Endothelial cell of umbilical vein (primary cell): Measurements from ENCODE around the gene HELZ2. TPM values are rescaled to one million over a fixed set of nuclear protein-coding genes. Genes with fewer than 3 reads are reported as not detected.

Source experiments
- BruUV-seq: library from RNA; stranded (reverse); fragments of 400-500 nt; replicated peaks from 2 replicates; lab custom pipeline; 2021; lab: Mats Ljungman, UMichigan
- CTCF ChIA-PET: fragments of 300-600, 350-600 bp; sonication (Branson Sonifier 250); formaldehyde crosslinking; loops from one replicate; lab custom pipeline; 2021; ENCODE audit warnings: antibody characterized with exemption, inconsistent platforms; lab: Charles Lee
- POLR2A ChIA-PET: fragments of 300-600, 350-600 bp; sonication (Branson Sonifier 250); formaldehyde crosslinking; loops from one replicate; lab custom pipeline; 2021; ENCODE audit warnings: antibody characterized with exemption, inconsistent platforms; lab: Charles Lee
- DNase-seq: peaks from one replicate; pipeline ENCODE4 v3.0.0-alpha.2; 2011; ENCODE audit warnings: low read depth, low spot score
- FAIRE-seq: peaks from 2 replicates; lab custom pipeline; 2011; peaks lifted over from hg19 to GRCh38; lab: Jason Lieb, UNC
- H2AFZ ChIP-seq: 2 replicates; pipeline ENCODE4 v1.6.0; 2012; ENCODE audit warnings: low read depth, low read length, control low read depth, inconsistent platforms
- H3K27ac ChIP-seq: 2 replicates; pipeline ENCODE4 v1.5.1; 2011; ENCODE audit warnings: low read depth, mild to moderate bottlenecking, control low read depth, low read length, moderate library complexity; ENCODE audit not compliant: insufficient read depth
- H3K27me3 ChIP-seq, 2 experiments: 2 replicates each; pipeline versions ENCODE4 v1.6.0 to v1.6.1; 2011; ENCODE audit warnings: low read length in 2 of 2, mixed read lengths in 1 of 2; ENCODE audit not compliant: control insufficient read depth in 2 of 2, insufficient read depth in 2 of 2
- H3K36me3 ChIP-seq, 2 experiments: 2 replicates in 1 of 2; 3 replicates in 1 of 2; pipeline ENCODE4 v1.5.1; 2011; ENCODE audit warnings: low read length in 2 of 2, mild to moderate bottlenecking in 1 of 2, moderate library complexity in 1 of 2; ENCODE audit not compliant: control insufficient read depth in 2 of 2, insufficient read depth in 2 of 2; ENCODE audit errors: extremely low read depth in 1 of 2
- H3K4me1 ChIP-seq: 3 replicates; pipeline ENCODE4 v1.5.1; 2011; ENCODE audit warnings: mild to moderate bottlenecking, low read length; ENCODE audit not compliant: control insufficient read depth, insufficient read depth; ENCODE audit errors: extremely low read depth
- H3K4me2 ChIP-seq: 2 replicates; pipeline ENCODE4 v1.6.1; 2011; ENCODE audit warnings: low read length, control low read depth, mixed read lengths; ENCODE audit not compliant: insufficient read depth
- H3K4me3 ChIP-seq, 3 experiments: fragments of 200-600 bp in 1 of 3; sonication (generic), shearing (Covaris generic) in 1 of 3; replicated peaks in 1 of 3; 2 replicates each; pipeline ENCODE4 v1.5.1; 2011 to 2016; ENCODE audit warnings: control low read depth in 3 of 3, low read length in 3 of 3, mild to moderate bottlenecking in 2 of 3, inconsistent platforms in 1 of 3, low read depth in 1 of 3, moderate library complexity in 1 of 3; ENCODE audit not compliant: insufficient read depth in 1 of 3
- H3K79me2 ChIP-seq: 2 replicates; pipeline ENCODE4 v1.6.0; 2012; ENCODE audit warnings: low read length, inconsistent platforms; ENCODE audit not compliant: control insufficient read depth, insufficient read depth
- H3K9ac ChIP-seq: replicated peaks from 2 replicates; pipeline ENCODE3; 2011; ENCODE audit warnings: low read length, control low read depth; ENCODE audit not compliant: insufficient read depth; ENCODE audit errors: extremely low read depth
- H3K9me1 ChIP-seq: replicated peaks from 3 replicates; pipeline ENCODE4 v1.6.0; 2011; ENCODE audit warnings: mild to moderate bottlenecking, low read length; ENCODE audit not compliant: control insufficient read depth, insufficient read depth; ENCODE audit errors: extremely low read depth
- H3K9me3 ChIP-seq: replicated peaks from 2 replicates; pipeline ENCODE4 v1.5.1; 2012; ENCODE audit warnings: low read length, inconsistent platforms; ENCODE audit not compliant: control insufficient read depth, insufficient read depth
- H4K20me1 ChIP-seq: replicated peaks from 2 replicates; pipeline ENCODE3; 2011; ENCODE audit warnings: mild to moderate bottlenecking, low read length; ENCODE audit not compliant: control insufficient read depth, insufficient read depth; ENCODE audit errors: extremely low read depth
- CTCF ChIP-seq, 2 donors: IDR thresholded peaks; 1 replicate in 1 of 2; 2 replicates in 1 of 2; pipeline ENCODE4 v1.5.1; 2011; ENCODE audit warnings: low read length in 2 of 2, mild to moderate bottlenecking in 2 of 2, moderate library complexity in 2 of 2, control low read depth in 1 of 2, inconsistent platforms in 1 of 2, low read depth in 1 of 2; ENCODE audit not compliant: insufficient read depth in 1 of 2; ENCODE audit errors: extremely low read depth in 1 of 2
- EZH2 ChIP-seq: IDR thresholded peaks from 2 replicates; pipeline ENCODE4 v1.6.1; 2012; ENCODE audit warnings: borderline replicate concordance, low read depth, mild to moderate bottlenecking, moderate library complexity, low read length, inconsistent platforms; ENCODE audit not compliant: severe bottlenecking
- FOS ChIP-seq: IDR thresholded peaks from 2 replicates; pipeline ENCODE4 v1.6.1; 2011; ENCODE audit warnings: mild to moderate bottlenecking, low read length, moderate library complexity, borderline replicate concordance; ENCODE audit not compliant: insufficient read depth
- GATA2 ChIP-seq: IDR thresholded peaks from 2 replicates; pipeline ENCODE4 v1.7.0; 2011; ENCODE audit warnings: low read depth, mild to moderate bottlenecking, moderate library complexity, mixed read lengths, low read length; ENCODE audit not compliant: insufficient read length, insufficient read depth
- JUN ChIP-seq: IDR thresholded peaks from 2 replicates; pipeline ENCODE4 v1.6.1; 2011; ENCODE audit warnings: borderline replicate concordance, low read depth; ENCODE audit not compliant: insufficient read length, insufficient read depth
- MAX ChIP-seq: IDR thresholded peaks from 2 replicates; pipeline ENCODE4 v1.6.1; 2011; ENCODE audit not compliant: insufficient read depth, insufficient read length
- MYC ChIP-seq: IDR thresholded peaks from one replicate; pipeline ENCODE4 v1.6.1; 2011; ENCODE audit warnings: mild to moderate bottlenecking, low read depth, low read length
- POLR2A ChIP-seq: IDR thresholded peaks from 2 replicates; pipeline ENCODE4 v1.6.1; 2012; ENCODE audit warnings: low read depth, mild to moderate bottlenecking, control low read depth, low read length
- POLR2AphosphoS5 ChIP-seq: IDR thresholded peaks from 2 replicates; pipeline ENCODE4 v1.6.1; 2012; ENCODE audit warnings: low read depth, mild to moderate bottlenecking, control low read depth, low read length, moderate library complexity; ENCODE audit not compliant: insufficient read depth
- dilution Hi-C: fragments of 300-500 bp; cut with MboI; formaldehyde crosslinking; loops from one replicate; pipeline ENCODE4 v1.15.0; 2019; ENCODE audit warnings: low sequenced_read_pairs; ENCODE audit not compliant: extremely low pct_ligation_motif_present
- intact Hi-C: fragments of 100-400 bp; cut with micrococcal nuclease; formaldehyde crosslinking; loops from one replicate; pipeline ENCODE4 v1.10.0; 2022
- polyA plus RNA-seq, 4 experiments: library from polyadenylated mRNA; depleted of rRNA in 3 of 4; stranded (reverse) in 3 of 4; unstranded in 1 of 4; fragments of >200 nt; gene quantifications; 2 replicates each; pipeline versions ENCODE4 v1.2.1 to v1.2.3, GENCODE V29; 2011 to 2012; ENCODE audit warnings: missing spikeins in 1 of 4
- total RNA-seq: library from RNA; stranded (reverse); gene quantifications from 2 replicates; pipeline ENCODE4 v1.2.3, GENCODE V29; 2021

HELZ2 gene
- total and polyA plus RNA-seq, 2 donors (not counting 3 experiments of a cell fraction or from before 2014, with no cell fraction given), result 10.6 to 33.2 TPM

- CTCF ChIA-PET, result interaction anchor here (0.8 to 3.2 kb wide), 2 partner anchors 8 to 10 kb away, joined by 4 to 12 read pairs; partner anchors contain the start of genes PPDPF and PTK6
- Histone ChIP-seq H3K9me1 (no peaks in the 10 kb centered on the region), H3K27ac (no peak overlapping the region), H3K4me1 (no peaks in the 10 kb centered on the region), H3K79me2 (no peaks in the 10 kb centered on the region), H3K4me2 (no peak overlapping the region), H3K9me3 (no peaks in the 10 kb centered on the region), H4K20me1 (no peaks in the 10 kb centered on the region), H3K4me3 (no peak overlapping the region), H3K36me3 (no peaks in the 10 kb centered on the region), H2AFZ (no peak overlapping the region), H3K27me3 (no peaks in the 10 kb centered on the region), H3K9ac (no peak overlapping the region)
- FAIRE-seq (no peak), DNase-seq (no peak)
- intact Hi-C loops, result no loop called here
- POLR2A ChIA-PET, result interaction anchor here (1.4 kb wide), 1 partner anchor 10 kb away, joined by 9 read pairs; the partner anchor contains the start of gene PPDPF
- no TSS peak for BruUV-seq
- dilution Hi-C loops, result no loop called here
- TF ChIP-seq GATA2, result no peak
- no peak for TF ChIP-seq POLR2A
- no peak for TF ChIP-seq FOS
- TF ChIP-seq JUN, result no peak
These were observed 43.9 kb downstream of the HELZ2 start for GRCh38 chr20:63529861-63530787.

- ChIA-PET POLR2A (interaction anchor here (1.4 kb wide), 1 partner anchor 9 kb away, joined by 9 read pairs; the partner anchor contains the start of gene PPDPF), CTCF (interaction anchor here (0.8 to 3.2 kb wide), 3 partner anchors 8 to 451 kb away, joined by 3 to 12 read pairs (median 4); partner anchors contain the start of genes PPDPF, PRPF6 and PTK6)
- TF ChIP-seq MYC (no peak), MAX (no peak), CTCF (IDR thresholded peaks at IDR 0.05; ENCODE audit: extremely low read depth in 1 of 2, insufficient read depth in 1 of 2, low read depth in 1 of 2, low read length in 2 of 2) (no peak), POLR2AphosphoS5 (no peak), EZH2 (no peak), FOS (no peak), JUN (no peak), GATA2 (no peak), POLR2A (no peak)
- no peak overlapping the region for H3K9ac ChIP-seq
- H3K4me1 ChIP-seq, result no peaks in the 10 kb centered on the region
- no peak for DNase-seq
- dilution Hi-C loops, result no loop called here
- no peaks in the 10 kb centered on the region for H3K9me3 ChIP-seq
- FAIRE-seq, result no peak
- no peak overlapping the region for H3K27ac ChIP-seq
- intact Hi-C loops, result no loop called here
- no peaks in the 10 kb centered on the region for H3K27me3 ChIP-seq
- no peak overlapping the region for H3K4me3 ChIP-seq
- H4K20me1 ChIP-seq, result no peaks in the 10 kb centered on the region
- no peaks in the 10 kb centered on the region for H3K9me1 ChIP-seq
- no TSS peak for BruUV-seq
- no peaks in the 10 kb centered on the region for H3K36me3 ChIP-seq
- no peak overlapping the region for H2AFZ ChIP-seq
- H3K4me2 ChIP-seq, result no peak overlapping the region
- no peaks in the 10 kb centered on the region for H3K79me2 ChIP-seq
These were observed 44.7 kb downstream of the HELZ2 start for GRCh38 chr20:63529180-63529860.
